IMR-90 (cell line): ENCODE measurements around the gene P4HA2.

ENCODE experiments used
- CEBPB ChIP-seq: IDR thresholded peaks from 2 replicates; pipeline ENCODE4 v1.6.1; 2012; ENCODE audit warnings: low read depth, low read length, improper control_type of control experiment
- FOS ChIP-seq: fragments of 150-350 bp; IDR thresholded peaks from 2 replicates; pipeline ENCODE4 v1.6.1; 2016; ENCODE audit warnings: low read depth, low read length
- POLR2A ChIP-seq: IDR thresholded peaks from 2 replicates; pipeline ENCODE4 v1.6.1; 2012; ENCODE audit warnings: mild to moderate bottlenecking, low read depth, low read length
- RAD21 ChIP-seq: IDR thresholded peaks from 2 replicates; pipeline ENCODE4 v1.6.1; 2012; ENCODE audit warnings: low read length, improper control_type of control experiment
- TF ChIP-seq, protein P1 (sequence below): conservative IDR thresholded peaks from 2 replicates; pipeline ENCODE4 v1.5.1; 2012; ENCODE audit warnings: mild to moderate bottlenecking, low read depth, low read length, improper control_type of control experiment

GRCh38 chr5:132258102-132259068, 30.7 kb upstream of the P4HA2 start:
- TF ChIP-seq, protein P1, sequence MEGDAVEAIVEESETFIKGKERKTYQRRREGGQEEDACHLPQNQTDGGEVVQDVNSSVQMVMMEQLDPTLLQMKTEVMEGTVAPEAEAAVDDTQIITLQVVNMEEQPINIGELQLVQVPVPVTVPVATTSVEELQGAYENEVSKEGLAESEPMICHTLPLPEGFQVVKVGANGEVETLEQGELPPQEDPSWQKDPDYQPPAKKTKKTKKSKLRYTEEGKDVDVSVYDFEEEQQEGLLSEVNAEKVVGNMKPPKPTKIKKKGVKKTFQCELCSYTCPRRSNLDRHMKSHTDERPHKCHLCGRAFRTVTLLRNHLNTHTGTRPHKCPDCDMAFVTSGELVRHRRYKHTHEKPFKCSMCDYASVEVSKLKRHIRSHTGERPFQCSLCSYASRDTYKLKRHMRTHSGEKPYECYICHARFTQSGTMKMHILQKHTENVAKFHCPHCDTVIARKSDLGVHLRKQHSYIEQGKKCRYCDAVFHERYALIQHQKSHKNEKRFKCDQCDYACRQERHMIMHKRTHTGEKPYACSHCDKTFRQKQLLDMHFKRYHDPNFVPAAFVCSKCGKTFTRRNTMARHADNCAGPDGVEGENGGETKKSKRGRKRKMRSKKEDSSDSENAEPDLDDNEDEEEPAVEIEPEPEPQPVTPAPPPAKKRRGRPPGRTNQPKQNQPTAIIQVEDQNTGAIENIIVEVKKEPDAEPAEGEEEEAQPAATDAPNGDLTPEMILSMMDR: no peak
- TF ChIP-seq FOS: peak; percentile 33; the same call in 1 of the 2 replicates
- 0 out of 2 replicates have a peak, but pooled peaks have one; percentile 7 for TF ChIP-seq RAD21
- peak; percentile 75 for TF ChIP-seq POLR2A
- TF ChIP-seq CEBPB: no peak
